ENCODE data around the gene ZNF428.

DNA sequence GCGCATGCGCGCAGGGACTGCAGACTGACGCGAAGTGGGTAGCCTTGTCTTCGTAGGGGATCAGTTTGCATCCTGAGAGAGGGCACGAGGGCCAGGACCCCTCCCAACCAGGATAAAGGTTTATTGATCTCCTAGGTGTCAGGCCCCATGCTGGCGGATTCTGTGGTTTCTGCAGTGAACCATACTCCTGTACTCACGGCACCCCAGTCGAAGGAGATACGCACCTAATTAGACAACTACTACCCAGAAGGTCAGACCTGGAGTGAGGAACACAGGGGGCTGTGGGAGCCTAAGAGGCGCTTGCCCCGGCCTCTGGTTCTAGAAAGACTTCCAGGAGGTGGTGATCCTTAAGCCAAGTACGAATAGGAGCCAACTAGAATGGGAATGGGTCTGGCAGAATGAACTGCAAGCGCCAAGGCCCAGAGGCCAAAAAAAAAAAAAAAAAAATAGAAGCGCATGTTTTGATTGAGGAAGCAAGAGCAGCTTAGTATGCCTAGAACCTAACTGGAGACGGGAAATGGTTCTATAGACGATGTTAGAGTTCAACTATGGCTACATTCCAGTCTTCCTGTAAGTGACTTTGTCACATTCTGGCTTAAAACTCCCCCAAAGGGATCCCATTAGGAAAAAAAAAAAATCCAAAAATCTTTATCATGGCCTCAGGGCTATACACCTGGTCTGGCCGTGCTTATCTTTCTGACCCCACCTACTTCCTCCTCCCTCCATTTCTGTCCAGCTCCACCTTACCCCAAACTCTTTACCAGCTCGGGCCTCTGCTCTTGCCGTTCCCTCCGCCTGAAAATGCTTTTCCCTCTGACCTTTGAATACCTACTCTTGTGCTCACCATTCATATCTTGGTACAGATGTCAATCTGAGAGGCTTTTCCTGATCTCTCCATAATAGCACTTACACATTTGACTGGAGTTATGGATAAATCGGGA is 902 bp upstream of the ZNF428 start:
- TF ChIP-seq, protein P1, sequence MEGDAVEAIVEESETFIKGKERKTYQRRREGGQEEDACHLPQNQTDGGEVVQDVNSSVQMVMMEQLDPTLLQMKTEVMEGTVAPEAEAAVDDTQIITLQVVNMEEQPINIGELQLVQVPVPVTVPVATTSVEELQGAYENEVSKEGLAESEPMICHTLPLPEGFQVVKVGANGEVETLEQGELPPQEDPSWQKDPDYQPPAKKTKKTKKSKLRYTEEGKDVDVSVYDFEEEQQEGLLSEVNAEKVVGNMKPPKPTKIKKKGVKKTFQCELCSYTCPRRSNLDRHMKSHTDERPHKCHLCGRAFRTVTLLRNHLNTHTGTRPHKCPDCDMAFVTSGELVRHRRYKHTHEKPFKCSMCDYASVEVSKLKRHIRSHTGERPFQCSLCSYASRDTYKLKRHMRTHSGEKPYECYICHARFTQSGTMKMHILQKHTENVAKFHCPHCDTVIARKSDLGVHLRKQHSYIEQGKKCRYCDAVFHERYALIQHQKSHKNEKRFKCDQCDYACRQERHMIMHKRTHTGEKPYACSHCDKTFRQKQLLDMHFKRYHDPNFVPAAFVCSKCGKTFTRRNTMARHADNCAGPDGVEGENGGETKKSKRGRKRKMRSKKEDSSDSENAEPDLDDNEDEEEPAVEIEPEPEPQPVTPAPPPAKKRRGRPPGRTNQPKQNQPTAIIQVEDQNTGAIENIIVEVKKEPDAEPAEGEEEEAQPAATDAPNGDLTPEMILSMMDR (IDR thresholded peaks at IDR 0.05), result no peak
- TF ChIP-seq POLR2A (IDR thresholded peaks at IDR 0.05), result no peak

All from right lobe of liver (tissue), 4 donors.